Measurements from ENCODE around the gene TMEM245.
A peak's percentile ranks its signal among the peaks of the same experiment; 100 is the strongest.

TMEM245 gene

DNA sequence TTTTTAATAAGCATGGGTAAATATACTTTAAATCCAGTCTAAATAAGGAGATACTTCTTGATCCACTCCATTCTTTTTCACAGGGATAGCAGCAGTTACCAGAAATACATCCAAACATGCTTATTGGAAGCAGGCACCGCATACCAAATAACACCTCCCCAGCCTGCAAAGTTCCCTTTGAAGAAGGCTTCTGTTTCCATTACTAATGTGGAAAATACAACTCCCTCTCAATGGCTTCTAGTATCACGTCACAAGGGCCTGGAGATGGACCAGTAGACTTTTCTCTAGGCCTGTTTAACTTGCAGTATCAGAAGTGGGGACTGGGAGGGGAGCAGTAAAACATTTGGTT lies 20.8 kb downstream of the TMEM245 start:
- peak overlapping the region; percentile 74 for H3K27ac Mint-ChIP-seq
- H3K9me3 Mint-ChIP-seq = peaks cover 3% of the 10 kb centered on the region
- no peak for ATAC-seq
- H3K4me3 Mint-ChIP-seq = no peak overlapping the region
- no peaks in the 10 kb centered on the region for H3K27me3 Mint-ChIP-seq
- H3K4me1 Mint-ChIP-seq = peaks cover 61% of the 10 kb centered on the region
- peaks cover 53% of the 10 kb centered on the region for H3K36me3 Mint-ChIP-seq

- Mint-ChIP-seq H3K9me3 (peaks cover under 1% of the 10 kb centered on the region), H3K27ac (peak overlapping the region; percentile 74), H3K4me3 (no peak overlapping the region), H3K36me3 (peaks cover 53% of the 10 kb centered on the region), H3K27me3 (no peaks in the 10 kb centered on the region), H3K4me1 (peaks cover 57% of the 10 kb centered on the region)
- ATAC-seq = no peak
These were observed 21.4 kb downstream of the TMEM245 start for GRCh38 chr9:109098171-109098959.

GRCh38 chr9:109097146-109097545 lies 22.6 kb downstream of the TMEM245 start:
- Mint-ChIP-seq H3K27me3 (no peaks in the 10 kb centered on the region), H3K36me3 (peaks cover 56% of the 10 kb centered on the region), H3K4me1 (peaks cover 54% of the 10 kb centered on the region), H3K27ac (peak overlapping the region; percentile 4), H3K9me3 (no peaks in the 10 kb centered on the region), H3K4me3 (no peak overlapping the region)
- no peak for ATAC-seq

DNA sequence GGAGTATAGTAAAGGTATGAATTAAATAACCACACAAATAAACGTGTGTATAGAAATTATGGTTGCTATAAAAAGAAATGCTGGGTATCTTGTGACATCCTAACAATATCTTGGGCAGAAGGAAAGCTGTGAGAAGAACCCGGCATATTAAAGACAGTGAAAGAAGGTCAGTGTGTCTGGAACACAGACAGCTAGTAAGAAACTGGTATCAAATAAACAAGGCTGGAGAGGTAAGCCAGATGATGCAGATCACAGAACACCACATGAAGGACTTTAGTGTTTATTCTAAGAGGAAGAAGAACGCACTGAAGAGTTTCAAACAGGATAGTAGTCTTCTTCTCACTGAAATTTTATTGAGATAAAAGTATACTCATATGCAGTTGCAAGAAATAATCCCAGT lies 24.4 kb downstream of the TMEM245 start:
- Mint-ChIP-seq H3K4me1 (peaks cover 43% of the 10 kb centered on the region), H3K9me3 (no peaks in the 10 kb centered on the region), H3K27ac (no peak overlapping the region), H3K36me3 (peaks cover 66% of the 10 kb centered on the region), H3K4me3 (no peak overlapping the region), H3K27me3 (no peaks in the 10 kb centered on the region)
- no peak for ATAC-seq

GRCh38 chr9:109094268-109094667 lies 25.5 kb downstream of the TMEM245 start:
- peaks cover 75% of the 10 kb centered on the region for H3K36me3 Mint-ChIP-seq
- no peak overlapping the region for H3K4me3 Mint-ChIP-seq
- no peak for ATAC-seq
- no peaks in the 10 kb centered on the region for H3K9me3 Mint-ChIP-seq
- no peak overlapping the region for H3K27ac Mint-ChIP-seq
- peaks cover 40% of the 10 kb centered on the region for H3K4me1 Mint-ChIP-seq
- no peaks in the 10 kb centered on the region for H3K27me3 Mint-ChIP-seq

- Mint-ChIP-seq H3K27ac (no peak overlapping the region), H3K4me3 (no peak overlapping the region), H3K27me3 (no peaks in the 10 kb centered on the region), H3K36me3 (peaks cover 89% of the 10 kb centered on the region), H3K4me1 (peaks cover 25% of the 10 kb centered on the region), H3K9me3 (no peaks in the 10 kb centered on the region)
- ATAC-seq = no peak
These were observed 27.2 kb downstream of the TMEM245 start for GRCh38 chr9:109092587-109092986.

GRCh38 chr9:109092051-109092580 lies 27.6 kb downstream of the TMEM245 start:
- H3K4me1 Mint-ChIP-seq = peaks cover 22% of the 10 kb centered on the region
- no peaks in the 10 kb centered on the region for H3K27me3 Mint-ChIP-seq
- H3K27ac Mint-ChIP-seq = peak overlapping the region; percentile 11
- H3K4me3 Mint-ChIP-seq = no peak overlapping the region
- peaks cover 86% of the 10 kb centered on the region for H3K36me3 Mint-ChIP-seq
- no peak for ATAC-seq
- no peaks in the 10 kb centered on the region for H3K9me3 Mint-ChIP-seq

- H3K36me3 Mint-ChIP-seq = peaks cover 71% of the 10 kb centered on the region
These were observed 31.5 kb downstream of the TMEM245 start for GRCh38 chr9:109088221-109088620.

DNA sequence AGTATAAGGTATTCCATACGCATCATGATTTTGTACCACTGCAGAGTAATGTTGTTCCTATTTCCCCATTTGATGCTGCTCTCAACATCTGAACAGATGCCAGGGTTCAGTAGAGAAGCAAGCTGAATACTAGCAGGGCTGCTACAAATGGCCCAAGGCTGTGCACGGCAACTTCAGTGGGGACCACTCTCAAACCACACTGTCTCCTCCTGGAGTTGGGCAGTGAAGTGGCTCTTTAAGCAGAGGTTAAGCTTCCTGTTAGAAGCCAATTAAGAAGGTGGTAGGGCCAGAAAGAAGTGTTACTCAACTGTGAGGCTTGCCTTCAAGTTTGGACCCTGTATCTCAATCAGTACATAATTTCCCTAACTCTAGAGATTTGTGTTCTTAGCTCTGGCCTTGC lies 32.0 kb downstream of the TMEM245 start:
- Mint-ChIP-seq H3K4me1 (peaks cover 21% of the 10 kb centered on the region), H3K4me3 (no peak overlapping the region), H3K9me3 (no peaks in the 10 kb centered on the region), H3K27ac (no peak overlapping the region), H3K36me3 (peaks cover 71% of the 10 kb centered on the region), H3K27me3 (no peaks in the 10 kb centered on the region)
- no peak for ATAC-seq

More at GRCh38 chr9:109088221-109088620, 31.5 kb downstream of the TMEM245 start:
- Mint-ChIP-seq H3K4me3 (no peak overlapping the region), H3K9me3 (no peaks in the 10 kb centered on the region), H3K4me1 (peaks cover 24% of the 10 kb centered on the region), H3K27ac (no peak overlapping the region), H3K27me3 (no peaks in the 10 kb centered on the region)
- no peak for ATAC-seq

DNA sequence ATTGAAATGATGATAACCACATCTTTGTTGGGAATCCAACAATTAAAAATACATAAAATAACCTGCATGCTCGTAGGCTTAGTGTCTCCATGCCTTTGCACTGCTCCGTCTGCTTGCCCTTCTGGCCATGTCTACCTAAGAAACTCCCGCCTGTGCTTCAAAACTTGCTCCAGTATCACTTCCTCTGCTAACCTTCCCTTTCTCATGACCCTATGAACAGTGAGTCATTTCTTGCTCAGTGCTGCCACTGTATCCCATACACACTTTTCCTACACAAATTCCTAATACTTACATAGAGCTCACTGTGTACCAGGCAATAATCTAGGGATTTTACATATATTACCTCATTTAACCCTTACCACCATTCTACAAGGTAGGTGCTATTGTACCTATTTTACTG lies 33.5 kb downstream of the TMEM245 start:
- Mint-ChIP-seq H3K4me1 (peaks cover 12% of the 10 kb centered on the region), H3K27me3 (no peaks in the 10 kb centered on the region), H3K36me3 (peaks cover 60% of the 10 kb centered on the region), H3K9me3 (no peaks in the 10 kb centered on the region), H3K27ac (no peak overlapping the region), H3K4me3 (no peak overlapping the region)
- ATAC-seq = peak; percentile 86

DNA sequence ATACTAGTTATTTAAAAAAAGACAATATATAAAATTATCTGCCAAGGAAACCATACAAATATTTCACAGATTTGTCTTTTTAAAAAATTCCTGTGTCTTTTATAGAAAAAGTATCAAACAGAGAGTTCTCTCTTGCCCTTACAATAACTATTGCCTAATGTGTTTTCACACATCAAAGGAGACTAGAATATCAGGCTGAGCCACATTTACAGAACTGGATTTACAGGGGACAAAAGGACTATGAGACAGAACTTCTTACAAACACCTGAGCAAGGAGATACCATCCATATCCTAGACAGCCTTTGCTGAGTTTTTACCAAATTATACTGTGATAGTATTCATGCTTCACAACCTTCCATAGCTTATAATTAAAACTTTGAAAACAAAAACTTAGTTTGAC lies 34.2 kb downstream of the TMEM245 start:
- H3K4me3 Mint-ChIP-seq = no peak overlapping the region
- peaks cover 12% of the 10 kb centered on the region for H3K4me1 Mint-ChIP-seq
- H3K27me3 Mint-ChIP-seq = no peaks in the 10 kb centered on the region
- no peak overlapping the region for H3K27ac Mint-ChIP-seq
- H3K9me3 Mint-ChIP-seq = no peaks in the 10 kb centered on the region
- H3K36me3 Mint-ChIP-seq = peaks cover 53% of the 10 kb centered on the region
- ATAC-seq = no peak

DNA sequence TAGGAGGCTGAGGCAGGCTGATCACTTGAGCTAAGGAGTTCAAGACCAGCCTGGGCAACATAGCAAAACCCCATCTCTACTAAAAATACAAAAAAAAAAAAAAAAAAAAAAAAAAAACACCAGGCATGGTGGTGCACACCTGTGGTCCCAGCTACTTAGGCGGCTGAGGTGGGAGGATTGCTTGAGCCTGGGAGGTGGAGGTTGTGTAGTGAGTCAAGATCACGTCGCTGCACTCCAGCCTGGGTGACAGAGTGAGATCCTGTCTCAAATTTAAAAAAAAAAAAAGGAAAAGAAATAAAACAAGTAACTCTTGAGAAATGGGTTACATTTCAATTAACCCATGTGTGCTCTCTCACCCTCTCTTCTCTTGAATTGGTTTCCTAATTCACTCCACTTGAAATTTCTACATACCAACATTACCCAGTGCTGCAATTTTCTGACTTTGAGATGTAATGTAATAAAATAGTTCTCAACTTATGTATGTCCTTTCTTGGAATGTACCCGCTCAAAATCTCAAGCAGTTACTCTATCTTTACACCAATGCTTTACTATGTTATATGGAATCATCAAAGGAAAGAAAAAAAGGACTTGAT lies 35.8 kb downstream of the TMEM245 start:
- no peak overlapping the region for H3K4me3 Mint-ChIP-seq
- no peaks in the 10 kb centered on the region for H3K27me3 Mint-ChIP-seq
- H3K4me1 Mint-ChIP-seq = peaks cover 12% of the 10 kb centered on the region
- H3K9me3 Mint-ChIP-seq = no peaks in the 10 kb centered on the region
- ATAC-seq = no peak
- no peak overlapping the region for H3K27ac Mint-ChIP-seq
- H3K36me3 Mint-ChIP-seq = peaks cover 54% of the 10 kb centered on the region

DNA sequence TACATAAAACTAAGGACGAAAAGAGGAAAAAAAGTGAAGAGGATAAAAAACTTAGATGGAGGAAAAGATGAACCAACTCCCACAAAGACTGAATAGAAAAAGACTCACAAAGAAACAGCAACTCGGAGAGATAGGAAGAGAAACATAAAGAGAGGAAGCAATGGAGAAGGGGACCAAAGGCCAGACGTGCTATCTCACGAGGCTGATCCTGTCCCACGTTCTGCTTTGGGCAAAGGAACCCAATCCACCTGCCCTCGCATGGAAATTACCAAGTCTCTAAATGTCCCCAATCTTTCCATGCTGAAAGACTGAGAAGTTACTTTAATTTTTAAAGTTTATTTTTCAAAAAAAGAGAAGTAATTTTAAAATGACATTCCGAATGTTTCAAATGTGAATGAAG lies 36.6 kb downstream of the TMEM245 start:
- Mint-ChIP-seq H3K4me1 (peaks cover 12% of the 10 kb centered on the region), H3K27me3 (no peaks in the 10 kb centered on the region), H3K36me3 (peaks cover 56% of the 10 kb centered on the region), H3K27ac (no peak overlapping the region), H3K4me3 (no peak overlapping the region), H3K9me3 (no peaks in the 10 kb centered on the region)
- ATAC-seq = no peak

- Mint-ChIP-seq H3K4me1 (peaks cover 12% of the 10 kb centered on the region), H3K4me3 (no peak overlapping the region), H3K36me3 (peaks cover 59% of the 10 kb centered on the region), H3K27ac (no peak overlapping the region), H3K9me3 (no peaks in the 10 kb centered on the region), H3K27me3 (no peaks in the 10 kb centered on the region)
- no peak for ATAC-seq
These were observed 37.6 kb downstream of the TMEM245 start for GRCh38 chr9:109082091-109082620.

DNA sequence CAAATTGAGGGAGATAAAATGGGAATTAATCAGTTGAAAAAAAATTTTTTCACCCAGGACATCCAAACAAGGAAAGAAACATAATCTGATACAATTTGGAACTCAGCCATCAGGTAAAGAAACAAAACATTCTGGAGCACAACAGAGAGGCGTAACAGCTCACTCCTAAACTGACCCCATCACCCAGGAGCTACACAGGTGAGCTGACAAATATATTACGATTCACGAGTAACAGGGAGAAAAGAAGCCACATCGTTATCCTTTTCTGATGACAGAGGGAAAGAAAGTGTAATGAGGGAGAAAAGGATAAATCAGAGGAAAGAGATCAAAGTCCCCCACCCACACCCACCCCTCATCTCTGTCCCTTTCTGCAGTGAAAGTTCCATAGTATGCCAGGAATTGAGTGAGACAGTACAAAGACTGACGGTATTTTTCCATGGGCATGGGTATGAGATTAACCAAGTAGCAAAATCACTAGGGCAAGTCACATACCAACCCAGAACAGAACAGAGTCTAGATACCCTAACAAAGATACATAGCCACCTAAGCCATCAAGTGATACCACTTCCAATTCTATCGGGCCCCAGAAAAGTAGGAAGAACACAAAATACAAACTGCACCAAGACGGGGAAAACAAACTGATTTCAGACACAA lies 45.4 kb downstream of the TMEM245 start:
- no peaks in the 10 kb centered on the region for H3K9me3 Mint-ChIP-seq
- H3K27ac Mint-ChIP-seq = no peak overlapping the region
- H3K27me3 Mint-ChIP-seq = no peaks in the 10 kb centered on the region
- H3K4me3 Mint-ChIP-seq = no peak overlapping the region
- no peaks in the 10 kb centered on the region for H3K4me1 Mint-ChIP-seq
- ATAC-seq = no peak
- H3K36me3 Mint-ChIP-seq = peaks cover 51% of the 10 kb centered on the region
